ENCODE measurements around the gene COL13A1.

DNA sequence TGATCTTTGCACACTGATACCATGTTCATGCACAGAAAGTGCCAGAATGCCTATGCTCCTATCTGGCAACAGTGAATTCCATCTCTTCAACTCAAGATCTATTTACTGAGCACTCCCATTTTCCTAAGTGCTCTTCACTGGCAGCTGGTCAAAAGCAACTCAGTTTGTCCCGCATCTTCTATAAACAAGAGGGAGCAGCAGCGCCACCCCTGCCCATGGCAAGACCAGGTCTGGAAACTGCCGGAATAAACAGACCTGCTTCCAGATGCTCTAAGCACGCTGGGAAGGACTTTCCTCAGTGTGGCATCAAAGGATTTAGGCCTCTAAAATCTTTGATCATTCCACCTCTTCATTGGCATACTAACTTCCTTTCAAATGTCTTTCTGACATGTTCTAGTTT lies 146.6 kb downstream of the COL13A1 start:
- TF ChIP-seq CTCF (IDR thresholded peaks at IDR 0.05 in 8 of 11, conservative IDR thresholded peaks at IDR 0.05 in 3 of 11) (no peak), POLR2A (IDR thresholded peaks at IDR 0.05) (no peak)
